Thymus (tissue), 11 donors: Measurements from ENCODE around the gene MRPL16. TPM values are rescaled to one million over a fixed set of nuclear protein-coding genes. Genes with fewer than 3 reads are reported as not detected.

Experiments used
- DNase-seq, 9 donors: peaks; one replicate each; pipeline ENCODE4 v3.0.0-alpha.2; 2013; ENCODE audit warnings: low spot score in 9 of 9, low read depth in 6 of 9, missing footprints in 1 of 9
- H3K27ac ChIP-seq, 2 donors: one replicate each; pipeline ENCODE4 v1.5.1; 2013; ENCODE audit warnings: control low read depth in 1 of 2, low read depth in 1 of 2, low read length in 1 of 2, mild to moderate bottlenecking in 1 of 2, moderate library complexity in 1 of 2
- H3K27me3 ChIP-seq, 2 donors: one replicate each; pipeline ENCODE4 v1.5.1; 2013; ENCODE audit warnings: low read length in 1 of 2; ENCODE audit not compliant: control insufficient read depth in 2 of 2, insufficient read depth in 1 of 2
- H3K36me3 ChIP-seq, 2 donors: one replicate each; pipeline ENCODE4 v1.5.1; 2013; ENCODE audit warnings: low read length in 1 of 2, mild to moderate bottlenecking in 1 of 2, moderate library complexity in 1 of 2; ENCODE audit not compliant: control insufficient read depth in 2 of 2, insufficient read depth in 2 of 2
- H3K4me1 ChIP-seq, 2 donors: one replicate each; pipeline ENCODE4 v1.5.1; 2013; ENCODE audit warnings: low read length in 2 of 2; ENCODE audit not compliant: control insufficient read depth in 2 of 2, insufficient read depth in 2 of 2
- H3K4me3 ChIP-seq, 2 donors: one replicate each; pipeline ENCODE4 v1.5.1; 2013; ENCODE audit warnings: low read length in 2 of 2, control low read depth in 1 of 2, mild to moderate bottlenecking in 1 of 2
- H3K9me3 ChIP-seq, 2 donors: one replicate each; pipeline ENCODE4 v1.5.1; 2013; ENCODE audit warnings: low read length in 1 of 2, mild to moderate bottlenecking in 1 of 2; ENCODE audit not compliant: control insufficient read depth in 2 of 2, insufficient read depth in 1 of 2
- WGBS: extraction: QIAGEN DNeasy Blood & Tissue Kit; methylation state at CpG from one replicate; pipeline ENCODE4 v1.1.7; 2013; 5-methylcytosine and 5-hydroxymethylcytosine counted together
- polyA plus RNA-seq: library from polyadenylated mRNA; stranded (reverse); fragments of 200-250 nt; gene quantifications from one replicate; pipeline ENCODE4 v1.2.3, GENCODE V29; 2013
- total RNA-seq: library from RNA; stranded (reverse); fragments of 120-200 nt; gene quantifications from one replicate; pipeline ENCODE4 v1.2.4, GENCODE V29; 2013
- donor health status: healthy.

MRPL16 gene
- total and polyA plus RNA-seq, 2 donors = 58.1 to 67.7 TPM

DNA sequence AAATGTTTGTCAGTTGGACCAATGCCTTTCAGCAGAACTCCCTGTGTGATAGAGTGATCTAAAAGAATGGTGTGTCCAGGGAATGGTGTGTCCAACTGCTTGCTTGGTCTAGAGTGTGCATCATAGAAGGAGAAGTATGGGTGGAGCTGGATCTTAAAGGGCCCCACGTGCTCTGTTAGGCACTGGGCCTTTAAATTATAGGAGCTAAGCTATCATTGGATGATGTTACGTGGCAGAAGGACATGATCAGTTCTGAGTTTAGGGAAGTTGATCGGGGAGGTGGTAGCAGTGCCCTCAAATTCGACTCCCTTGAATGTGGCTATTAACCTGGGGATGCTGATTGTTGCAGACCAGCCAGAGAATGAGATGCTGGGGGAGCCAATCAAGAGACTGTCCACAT lies 39.0 kb downstream of the MRPL16 start:
- WGBS = 85% methylated on average over 4 of the region's 4 CpGs
- peaks cover 0 to under 1% of the 10 kb centered on the region in 2 donors for H3K27me3 ChIP-seq
- peak overlapping the region in 1 of 2 donors; percentile 73 for H3K27ac ChIP-seq
- no peak overlapping the region for H3K4me3 ChIP-seq
- DNase-seq = no peak
- no peaks in the 10 kb centered on the region for H3K9me3 ChIP-seq
- peaks cover 2 to 25% of the 10 kb centered on the region in 2 donors for H3K4me1 ChIP-seq
- no peaks in the 10 kb centered on the region for H3K36me3 ChIP-seq

DNA sequence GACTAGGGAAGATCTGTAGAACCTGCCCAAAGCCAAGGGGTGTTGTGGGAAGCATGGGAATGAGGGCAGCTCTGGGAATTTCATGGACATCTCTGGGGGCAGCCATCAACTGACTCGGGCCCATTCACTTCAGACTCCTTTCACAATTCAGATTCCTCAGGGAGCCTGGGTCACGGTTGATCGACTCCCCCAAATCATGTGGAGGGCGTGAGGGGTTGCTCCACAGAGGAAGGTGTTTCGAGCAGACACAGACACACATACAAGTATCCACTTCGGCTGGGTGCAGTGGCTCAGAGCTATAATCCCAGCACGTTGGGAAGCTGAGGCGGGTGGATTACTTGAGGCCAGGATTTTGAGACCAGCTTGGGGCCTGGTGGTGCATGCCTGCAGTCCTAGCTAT lies 39.7 kb downstream of the MRPL16 start:
- DNase-seq = no peak
- H3K4me3 ChIP-seq = no peak overlapping the region
- 97% methylated on average over 8 of the region's 8 CpGs for WGBS
- peaks cover 0 to 2% of the 10 kb centered on the region in 2 donors for H3K27me3 ChIP-seq
- no peak overlapping the region for H3K27ac ChIP-seq
- H3K4me1 ChIP-seq = peaks cover 2 to 29% of the 10 kb centered on the region in 2 donors
- H3K9me3 ChIP-seq = no peaks in the 10 kb centered on the region
- no peaks in the 10 kb centered on the region for H3K36me3 ChIP-seq

DNA sequence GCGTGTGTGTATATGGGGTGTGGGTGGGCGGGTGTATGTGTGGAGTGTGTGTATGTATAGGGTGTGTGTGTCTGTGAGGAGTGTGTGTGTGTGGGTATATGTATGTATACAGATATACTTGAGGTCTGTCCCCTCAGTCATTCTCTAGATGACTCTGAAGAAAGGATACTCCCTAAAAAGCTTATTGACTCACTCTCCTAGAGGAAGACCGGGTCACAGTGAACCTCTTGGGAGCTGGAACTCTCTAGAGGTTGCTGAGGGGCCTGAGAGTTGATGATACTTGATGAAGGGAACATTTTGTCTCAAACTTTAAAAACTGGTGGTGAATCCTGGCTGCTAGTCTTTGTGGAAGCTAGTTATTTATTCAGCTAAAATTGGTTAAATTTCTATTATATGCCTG lies 40.3 kb downstream of the MRPL16 start:
- peaks cover 0 to 2% of the 10 kb centered on the region in 2 donors for H3K27me3 ChIP-seq
- WGBS = 95% methylated on average over 3 of the region's 3 CpGs
- H3K9me3 ChIP-seq = no peaks in the 10 kb centered on the region
- H3K4me1 ChIP-seq = peaks cover 2 to 29% of the 10 kb centered on the region in 2 donors
- no peaks in the 10 kb centered on the region for H3K36me3 ChIP-seq
- no peak for DNase-seq
- H3K4me3 ChIP-seq = no peak overlapping the region
- no peak overlapping the region for H3K27ac ChIP-seq

DNA sequence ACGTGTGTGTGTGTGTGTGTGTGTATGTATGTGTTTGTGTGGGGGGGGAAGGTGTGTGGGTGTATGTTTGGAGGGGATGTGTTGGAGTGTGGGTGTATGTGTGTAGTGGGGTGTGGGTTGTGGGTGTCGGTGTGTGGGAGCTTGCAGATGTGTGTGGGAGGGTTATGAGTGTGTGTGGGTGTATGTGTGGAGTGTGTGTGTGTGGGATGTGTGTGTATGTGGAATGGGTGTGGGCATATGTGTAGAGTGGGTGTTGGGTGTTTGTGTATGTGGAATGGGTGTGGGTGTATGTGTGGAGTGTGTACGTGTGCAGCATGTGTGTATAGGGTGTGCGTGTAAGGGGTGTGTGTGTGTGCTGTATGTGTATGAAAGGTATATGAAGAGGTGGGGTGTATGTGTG lies 40.8 kb downstream of the MRPL16 start:
- DNase-seq = no peak
- H3K27ac ChIP-seq = no peak overlapping the region
- peaks cover 2 to 29% of the 10 kb centered on the region in 2 donors for H3K4me1 ChIP-seq

DNA sequence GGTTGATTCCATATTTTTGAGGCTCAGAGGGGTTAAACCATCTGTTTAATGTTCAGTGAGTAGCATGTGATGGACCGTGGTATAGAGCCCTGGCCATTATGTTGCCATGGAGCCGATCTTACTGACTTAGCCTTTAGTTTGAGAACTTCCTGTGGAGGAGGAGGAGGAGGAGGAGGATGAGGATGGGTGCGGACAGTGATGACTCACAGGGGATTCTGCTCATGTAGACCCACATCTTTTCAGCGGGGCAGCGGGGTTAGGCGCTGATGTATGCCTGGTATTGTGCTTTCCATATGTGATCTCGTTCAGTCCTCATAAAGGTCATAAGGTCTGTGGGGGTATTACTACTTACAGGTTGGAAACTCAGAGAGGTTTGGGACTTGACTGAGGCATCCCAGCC lies 41.5 kb downstream of the MRPL16 start:
- no peak for DNase-seq
- H3K27me3 ChIP-seq = peaks cover 0 to 2% of the 10 kb centered on the region in 2 donors
- H3K9me3 ChIP-seq = no peaks in the 10 kb centered on the region
- H3K36me3 ChIP-seq = no peaks in the 10 kb centered on the region
- H3K4me1 ChIP-seq = peaks cover 2 to 29% of the 10 kb centered on the region in 2 donors
- H3K4me3 ChIP-seq = no peak overlapping the region
- no peak overlapping the region for H3K27ac ChIP-seq
- 95% methylated on average over 7 of the region's 7 CpGs for WGBS

More for the DNA sequence above, 40.8 kb downstream of the MRPL16 start:
- H3K36me3 ChIP-seq = no peaks in the 10 kb centered on the region
- H3K4me3 ChIP-seq = no peak overlapping the region
- no peaks in the 10 kb centered on the region for H3K9me3 ChIP-seq
- peaks cover 0 to 2% of the 10 kb centered on the region in 2 donors for H3K27me3 ChIP-seq
- WGBS = 94% methylated on average over 4 of the region's 4 CpGs

DNA sequence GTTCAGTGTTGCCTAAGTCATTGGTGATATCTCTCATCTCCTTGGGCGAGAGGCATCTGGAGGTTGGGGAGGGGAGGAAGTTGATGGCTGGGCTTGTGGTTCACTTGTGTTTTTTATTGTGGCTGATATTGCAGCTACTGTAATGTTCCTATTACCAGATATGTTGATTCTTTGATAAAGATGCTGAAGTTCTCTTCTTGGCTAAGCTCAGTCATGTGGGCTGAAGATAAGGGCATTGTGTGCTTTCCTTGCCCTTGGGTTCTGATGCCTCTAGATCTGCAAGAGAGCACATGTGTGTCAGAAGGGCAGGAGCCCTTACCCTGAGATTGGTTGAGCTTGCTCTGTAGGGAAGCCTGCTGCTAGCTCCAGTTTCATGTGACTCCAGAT lies 43.4 kb downstream of the MRPL16 start:
- WGBS = 11% methylated on average over 1 of the region's 1 CpG
- Histone ChIP-seq H3K36me3 (no peaks in the 10 kb centered on the region), H3K27ac (no peak overlapping the region), H3K27me3 (peaks cover 0 to 2% of the 10 kb centered on the region in 2 donors), H3K4me3 (no peak overlapping the region), H3K4me1 (peaks cover 2 to 25% of the 10 kb centered on the region in 2 donors), H3K9me3 (no peaks in the 10 kb centered on the region)
- peak in 4 of 9 donors; percentile 3 to 49 (median 14) for DNase-seq

DNA sequence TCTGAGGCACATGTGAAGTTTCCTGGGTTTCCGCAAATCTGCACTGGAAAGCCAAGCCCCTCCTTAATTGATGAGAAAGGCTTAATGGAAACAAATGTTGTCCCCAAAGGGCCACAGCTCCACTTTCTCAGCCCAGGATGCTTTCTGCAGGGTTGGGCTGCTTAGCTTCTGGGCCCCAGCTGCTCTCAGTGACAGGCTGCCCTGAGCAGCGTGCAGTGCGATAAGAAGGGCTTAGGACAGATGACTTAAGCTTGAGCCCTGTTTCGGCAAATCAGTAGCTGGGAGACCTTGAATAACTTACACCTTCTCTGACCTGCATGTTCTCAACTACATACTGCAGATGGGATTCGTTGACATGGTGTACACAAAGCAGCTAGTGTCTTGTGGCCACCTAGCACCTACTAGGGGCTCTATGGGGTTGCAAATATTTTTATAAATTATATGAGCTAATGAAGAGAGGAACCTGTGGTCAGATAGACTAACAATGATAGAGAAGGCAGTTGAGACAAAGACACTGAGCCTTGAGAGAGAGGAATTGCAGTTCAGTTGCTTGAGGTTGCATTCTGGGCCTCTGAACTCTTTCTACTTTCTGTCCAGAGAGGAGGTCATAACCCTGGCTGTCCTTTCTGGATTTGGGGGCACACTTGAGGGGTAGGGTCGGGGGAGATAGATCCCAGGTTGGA lies 43.9 kb downstream of the MRPL16 start:
- Histone ChIP-seq H3K36me3 (no peaks in the 10 kb centered on the region), H3K27me3 (peaks cover 0 to 4% of the 10 kb centered on the region in 2 donors), H3K9me3 (no peaks in the 10 kb centered on the region), H3K27ac (no peak overlapping the region), H3K4me3 (no peak overlapping the region), H3K4me1 (peaks cover 2 to 20% of the 10 kb centered on the region in 2 donors)
- DNase-seq = no peak
- 80% methylated on average over 6 of the region's 6 CpGs for WGBS

DNA sequence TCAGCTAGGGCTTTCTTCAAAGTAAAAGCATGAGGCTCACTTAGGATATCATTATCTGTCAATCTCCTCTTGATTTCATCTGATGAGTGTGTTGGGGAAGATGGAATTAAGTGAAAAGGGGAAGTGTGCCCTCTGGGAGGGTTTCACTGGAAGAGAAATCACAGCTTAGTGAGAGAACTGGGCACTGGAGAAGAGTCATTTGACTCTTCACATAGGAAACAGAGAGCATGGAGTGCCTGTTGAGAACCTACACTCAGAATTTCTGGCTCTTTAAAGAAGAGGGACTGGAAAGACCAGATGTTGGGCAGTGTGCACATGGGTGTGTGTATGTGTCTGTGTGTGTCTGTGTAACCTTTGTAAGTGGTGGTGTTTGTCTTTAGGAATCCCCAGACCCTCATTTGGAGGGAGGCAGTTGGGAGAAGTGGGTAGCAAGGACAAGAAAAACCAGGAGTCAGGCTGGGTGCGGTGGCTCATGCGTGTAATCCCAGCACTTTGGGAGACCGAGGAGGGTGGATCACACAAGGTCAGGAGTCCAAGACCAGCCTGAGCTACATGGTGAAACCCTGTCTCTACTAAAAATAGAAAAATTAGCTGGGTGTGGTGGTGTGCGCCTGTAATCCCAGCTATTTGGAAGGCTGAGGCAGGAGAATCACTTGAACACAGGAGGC lies 45.4 kb downstream of the MRPL16 start:
- H3K4me3 ChIP-seq = no peak overlapping the region
- DNase-seq = no peak
- H3K4me1 ChIP-seq = peaks cover 2 to 18% of the 10 kb centered on the region in 2 donors
- no peaks in the 10 kb centered on the region for H3K9me3 ChIP-seq
- H3K27ac ChIP-seq = no peak overlapping the region
- H3K27me3 ChIP-seq = peaks cover 0 to 6% of the 10 kb centered on the region in 2 donors
- H3K36me3 ChIP-seq = no peaks in the 10 kb centered on the region
- 95% methylated on average over 4 of the region's 4 CpGs for WGBS

DNA sequence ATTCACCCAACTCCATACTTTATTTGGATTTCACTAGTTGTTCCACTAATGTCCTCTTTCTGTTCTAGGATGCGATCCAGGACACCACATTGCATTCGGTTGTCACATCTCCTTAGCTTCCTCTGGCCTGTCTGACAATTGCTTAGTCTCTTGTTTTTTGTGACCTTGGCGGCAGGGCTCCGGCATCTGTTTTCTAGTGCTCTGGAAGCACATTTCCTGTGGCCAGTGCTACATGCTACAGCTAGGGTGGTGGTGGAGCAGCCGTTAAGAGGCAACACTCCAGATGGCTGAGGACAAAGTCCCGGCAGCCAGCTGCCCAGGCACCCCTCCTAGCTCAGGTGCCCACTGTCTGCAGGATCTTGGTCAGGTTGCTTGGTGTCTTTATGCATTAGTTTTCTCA lies 48.6 kb downstream of the MRPL16 start:
- Histone ChIP-seq H3K4me1 (peaks cover 0 to 8% of the 10 kb centered on the region in 2 donors), H3K27me3 (peaks cover 0 to 10% of the 10 kb centered on the region in 2 donors), H3K36me3 (no peaks in the 10 kb centered on the region), H3K27ac (no peak overlapping the region), H3K9me3 (no peaks in the 10 kb centered on the region), H3K4me3 (no peak overlapping the region)
- WGBS = 98% methylated on average over 6 of the region's 6 CpGs
- DNase-seq = no peak
